ENCODE data around the gene TTLL7. TPM values are rescaled to one million over a fixed set of nuclear protein-coding genes. Genes with fewer than 3 reads are reported as not detected.
"Not testable (repeated sequence)": the region's sequence is repeated elsewhere in the genome, so short reads cannot be mapped to it uniquely, and the experiment has no call there.

The TTLL7 gene
- total RNA-seq, 1 experiment from 2014 or later = 6.6 TPM

DNA sequence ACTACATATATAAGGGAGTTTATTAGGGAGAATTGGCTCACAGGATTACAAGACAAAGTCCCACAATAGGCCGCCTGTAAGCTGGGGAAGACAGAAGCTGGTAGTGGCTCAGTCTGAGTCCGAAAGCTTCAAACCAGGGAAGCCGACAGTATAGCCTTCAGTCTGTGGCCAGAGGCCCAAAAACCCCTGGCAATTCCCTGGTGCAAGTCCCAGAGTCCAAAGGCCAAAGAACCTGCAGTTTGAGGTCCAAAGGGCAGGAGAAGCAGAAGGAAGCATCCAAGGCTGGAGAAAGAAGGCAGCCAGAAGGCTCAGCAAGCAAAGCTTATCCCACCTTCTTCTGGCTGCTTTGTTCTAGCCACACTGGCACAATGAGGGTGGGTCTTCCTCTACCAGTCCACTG lies 13.9 kb downstream of the TTLL7 start:
- Histone ChIP-seq H2AK5ac (ENCODE audit: insufficient read length, low read length) (no peak overlapping the region), H3K4me2 (ENCODE audit: insufficient read depth, insufficient read length, low read length) (no peak overlapping the region), H3K4ac (ENCODE audit: low read depth, low read length) (no peak overlapping the region), H4K20me1 (ENCODE audit: control insufficient read depth, insufficient read depth, insufficient read length) (no peaks in the 10 kb centered on the region), H3T11ph (ENCODE audit: low read length) (no peak overlapping the region), H3K56ac (ENCODE audit: insufficient read length, low read depth, low read length) (no peak overlapping the region), H3K18ac (ENCODE audit: insufficient read length, low read depth, low read length) (no peak overlapping the region), H2AFZ (ENCODE audit: low read length) (no peak overlapping the region), H3K23me2 (ENCODE audit: insufficient read length, low read depth, low read length, poor library complexity, severe bottlenecking) (no peaks in the 10 kb centered on the region), H3K79me2 (ENCODE audit: insufficient read depth, low read length) (no peaks in the 10 kb centered on the region), H4K5ac (ENCODE audit: insufficient read length, low read depth, low read length) (no peak overlapping the region), H4K91ac (ENCODE audit: insufficient read length, low read depth, low read length) (no peak overlapping the region), H3K9me3 (ENCODE audit: control insufficient read depth, low read depth, low read length) (no peaks in the 10 kb centered on the region), H3K27ac (ENCODE audit: insufficient read length, low read depth, low read length) (no peak overlapping the region), H2BK12ac (ENCODE audit: insufficient read length, low read depth, low read length) (no peak overlapping the region), H3K4me1 (ENCODE audit: insufficient read depth, low read length) (no peaks in the 10 kb centered on the region), H3K79me1 (ENCODE audit: insufficient read depth, low read depth, low read length, poor library complexity, severe bottlenecking) (no peaks in the 10 kb centered on the region), H3K27me3 (ENCODE audit: insufficient read depth, low read length) (no peaks in the 10 kb centered on the region), H4K8ac (replicated peaks; ENCODE audit: insufficient read length, low read depth, low read length) (no peak overlapping the region), H2BK20ac (ENCODE audit: low read depth, low read length, poor library complexity, severe bottlenecking) (no peak overlapping the region), H3K23ac (ENCODE audit: insufficient read length, low read depth, low read length) (no peak overlapping the region), H2BK5ac (ENCODE audit: insufficient read length, low read length) (no peak overlapping the region), H3K9ac (ENCODE audit: extremely low read depth, insufficient read length, low read length) (no peak overlapping the region), H2BK15ac (ENCODE audit: low read depth, low read length) (no peak overlapping the region), H3K14ac (ENCODE audit: insufficient read depth, low read length) (no peak overlapping the region), H2BK120ac (ENCODE audit: low read depth, low read length, poor library complexity, severe bottlenecking) (no peak overlapping the region)
- Mint-ChIP-seq H3K9me3 (peaks cover 21 to 22% of the 10 kb centered on the region in 2 experiments; a peak in 4 of 5 replicates), H3K27ac (no peak overlapping the region), H3K4me1 (no peaks in the 10 kb centered on the region), H3K36me3 (ENCODE audit: insufficient read depth in 1 of 3, low read depth in 3 of 3) (peaks cover 2 to 15% (median 10%) of the 10 kb centered on the region in 3 experiments; a peak in 5 of 7 replicates), H3K4me3 (no peak overlapping the region), H3K27me3 (ENCODE audit: low read depth) (peaks cover 2% of the 10 kb centered on the region)
- no peak for DNase-seq
- WGBS (ENCODE audit: extremely low coverage, insufficient read length, low lambda C conversion rate) = no CpG with 5 or more reads among the region's 3 CpGs
- TF ChIP-seq CTCF (conservative IDR thresholded peaks at IDR 0.05) = no peak

DNA sequence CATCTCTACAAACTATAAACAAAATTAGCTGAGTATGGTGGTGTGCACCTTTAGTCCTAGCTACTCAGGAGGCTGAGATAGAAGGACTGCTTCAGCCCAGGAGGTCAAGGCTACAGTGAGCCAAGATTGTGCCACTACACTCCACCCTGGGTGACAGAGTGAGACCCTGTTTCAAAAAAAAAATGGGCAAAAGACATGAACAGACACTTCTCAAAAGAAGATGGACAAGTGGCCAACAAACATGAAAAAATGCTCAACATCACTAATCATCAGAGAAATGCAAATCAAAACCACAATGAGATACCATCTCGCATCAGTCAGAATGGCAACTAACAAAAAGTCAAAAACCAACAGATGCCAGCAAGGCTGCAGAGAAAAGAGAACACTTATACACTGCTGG lies 15.0 kb downstream of the TTLL7 start:
- not testable (repeated sequence) for H3K27ac ChIP-seq (ENCODE audit: insufficient read length, low read depth, low read length); H3K4me3 Mint-ChIP-seq; DNase-seq; H2BK20ac ChIP-seq (ENCODE audit: low read depth, low read length, poor library complexity, severe bottlenecking); H3K4ac ChIP-seq (ENCODE audit: low read depth, low read length); H3K23me2 ChIP-seq (ENCODE audit: insufficient read length, low read depth, low read length, poor library complexity, severe bottlenecking); H3K4me1 ChIP-seq (ENCODE audit: insufficient read depth, low read length); H2BK5ac ChIP-seq (ENCODE audit: insufficient read length, low read length); H2BK12ac ChIP-seq (ENCODE audit: insufficient read length, low read depth, low read length); H3K4me1 Mint-ChIP-seq; H2BK15ac ChIP-seq (ENCODE audit: low read depth, low read length); H4K8ac ChIP-seq (replicated peaks; ENCODE audit: insufficient read length, low read depth, low read length); H3K27ac Mint-ChIP-seq; H3K27me3 Mint-ChIP-seq (ENCODE audit: low read depth); H4K20me1 ChIP-seq (ENCODE audit: control insufficient read depth, insufficient read depth, insufficient read length); H3T11ph ChIP-seq (ENCODE audit: low read length); H3K14ac ChIP-seq (ENCODE audit: insufficient read depth, low read length); H3K27me3 ChIP-seq (ENCODE audit: insufficient read depth, low read length); H2AK5ac ChIP-seq (ENCODE audit: insufficient read length, low read length); H3K56ac ChIP-seq (ENCODE audit: insufficient read length, low read depth, low read length); H4K5ac ChIP-seq (ENCODE audit: insufficient read length, low read depth, low read length); H3K9ac ChIP-seq (ENCODE audit: extremely low read depth, insufficient read length, low read length); H2AFZ ChIP-seq (ENCODE audit: low read length); H3K79me1 ChIP-seq (ENCODE audit: insufficient read depth, low read depth, low read length, poor library complexity, severe bottlenecking); H3K9me3 ChIP-seq (ENCODE audit: control insufficient read depth, low read depth, low read length); H3K4me2 ChIP-seq (ENCODE audit: insufficient read depth, insufficient read length, low read length); H4K91ac ChIP-seq (ENCODE audit: insufficient read length, low read depth, low read length); H3K79me2 ChIP-seq (ENCODE audit: insufficient read depth, low read length); H3K23ac ChIP-seq (ENCODE audit: insufficient read length, low read depth, low read length); H2BK120ac ChIP-seq (ENCODE audit: low read depth, low read length, poor library complexity, severe bottlenecking); H3K18ac ChIP-seq (ENCODE audit: insufficient read length, low read depth, low read length)
- peaks cover 2 to 15% (median 10%) of the 10 kb centered on the region in 3 experiments; a peak in 5 of 7 replicates for H3K36me3 Mint-ChIP-seq (ENCODE audit: insufficient read depth in 1 of 3, low read depth in 3 of 3)
- peaks cover 21 to 22% of the 10 kb centered on the region in 2 experiments; a peak in 4 of 5 replicates for H3K9me3 Mint-ChIP-seq
- no CpG with 5 or more reads among the region's 1 CpG for WGBS (ENCODE audit: extremely low coverage, insufficient read length, low lambda C conversion rate)
